ENCODE data around the gene CSTB. TPM values are rescaled to one million over a fixed set of nuclear protein-coding genes. Genes with fewer than 3 reads are reported as not detected.

The CSTB gene
- total and polyA plus RNA-seq, 2 of the 8 experiments (the other 6 are each of a cell fraction or from before 2014, with no cell fraction given): 53.8 to 64.1 TPM

DNA sequence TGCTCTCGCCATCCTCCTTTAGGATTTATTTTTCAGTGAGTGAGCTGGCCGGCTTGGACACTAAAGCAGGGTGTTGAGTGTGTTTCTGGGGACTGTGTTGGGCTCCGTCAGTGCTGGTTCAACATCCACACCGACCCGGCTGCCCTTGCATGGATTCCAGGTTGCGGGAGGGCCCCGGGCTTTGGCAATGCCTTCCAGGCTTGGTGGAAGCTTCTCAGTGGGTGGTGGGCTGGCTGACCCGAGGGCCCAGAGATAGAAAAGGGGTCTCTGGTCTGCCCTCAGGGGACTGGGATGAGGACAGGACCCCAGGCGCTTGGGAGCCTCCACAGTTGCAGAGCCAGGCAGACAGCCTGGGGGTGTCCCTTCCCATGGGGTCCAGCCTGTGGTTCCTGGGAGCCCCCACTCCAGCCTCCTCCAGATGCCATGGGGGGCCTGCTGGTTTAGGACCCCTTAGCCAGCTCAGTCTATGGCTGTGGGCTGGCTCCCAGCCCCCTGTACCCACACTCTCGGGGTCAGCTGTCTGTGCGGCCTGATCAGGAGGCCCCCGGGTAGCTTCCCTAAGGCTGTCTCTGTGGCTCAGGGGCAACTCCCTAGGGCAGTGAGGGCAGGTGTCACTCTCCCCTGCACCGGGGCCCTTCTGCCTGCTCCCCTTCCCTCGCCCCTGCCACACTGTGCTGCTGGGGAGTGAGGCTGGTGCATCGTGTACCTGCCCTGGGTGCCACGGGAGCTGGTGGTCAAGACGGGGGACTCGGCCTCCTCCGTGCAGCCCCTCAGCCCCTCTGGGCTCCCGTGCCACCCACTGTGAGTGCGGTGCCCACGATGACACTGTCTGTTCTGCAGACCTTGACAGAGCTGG lies 40.6 kb downstream of the CSTB start (continued):
- no peak for TF ChIP-seq ZNF274 (IDR thresholded peaks at IDR 0.05; ENCODE audit: borderline replicate concordance, extremely low read depth, low read length)
- no peak for TF ChIP-seq CHD2 (IDR thresholded peaks at IDR 0.05; ENCODE audit: low read length)
- no peak for TF ChIP-seq TEAD4 (IDR thresholded peaks at IDR 0.05; ENCODE audit: low read depth, low read length)
- TF ChIP-seq NRF1 (IDR thresholded peaks at IDR 0.05; ENCODE audit: low read depth, low read length): no peak
- TF ChIP-seq KDM5A (IDR thresholded peaks at IDR 0.05; ENCODE audit: low read length): no peak
- TF ChIP-seq EP300 (IDR thresholded peaks at IDR 0.05; ENCODE audit: borderline replicate concordance in 1 of 2, low read depth in 2 of 2, low read length in 2 of 2): no peak
- TF ChIP-seq ASH2L (IDR thresholded peaks at IDR 0.05; ENCODE audit: low read length): no peak
- no peak for TF ChIP-seq GTF2F1 (IDR thresholded peaks at IDR 0.05; ENCODE audit: borderline replicate concordance, low read depth, low read length)
- TF ChIP-seq E2F6 (IDR thresholded peaks at IDR 0.05): no peak
- TF ChIP-seq TBP (IDR thresholded peaks at IDR 0.05; ENCODE audit: low read depth, low read length): no peak
- TF ChIP-seq SP1 (IDR thresholded peaks at IDR 0.05; ENCODE audit: low read depth, low read length): no peak
